Parathyroid adenoma (tissue), 2 donors: ENCODE data around the gene OR6K6.

Experiments used
- H2AFZ ChIP-seq: fragments of 300-600 bp; sonication (generic); one replicate; pipeline ENCODE4 v1.7.0; 2017; ENCODE audit warnings: antibody characterized with exemption, mild to moderate bottlenecking
- H3K27ac ChIP-seq: fragments of 300-600 bp; sonication (generic); one replicate; pipeline ENCODE4 v1.7.0; 2017
- H3K27me3 ChIP-seq: fragments of 300-600 bp; sonication (generic); one replicate; pipeline ENCODE4 v1.7.0; 2017; ENCODE audit warnings: low read length; ENCODE audit not compliant: control insufficient read depth, insufficient read depth
- H3K36me3 ChIP-seq: fragments of 300-600 bp; sonication (generic); one replicate; pipeline ENCODE4 v1.7.0; 2017; ENCODE audit warnings: low read length; ENCODE audit not compliant: control insufficient read depth, insufficient read depth
- H3K4me1 ChIP-seq: fragments of 300-600 bp; sonication (generic); one replicate; pipeline ENCODE4 v1.7.0; 2017; ENCODE audit warnings: control low read depth
- H3K4me2 ChIP-seq: fragments of 300-600 bp; sonication (generic); one replicate; pipeline ENCODE4 v1.7.0; 2017; ENCODE audit warnings: low read length
- H3K4me3 ChIP-seq: fragments of 300-600 bp; sonication (generic); one replicate; pipeline ENCODE4 v1.7.0; 2017; ENCODE audit warnings: low read depth, low read length
- H3K79me2 ChIP-seq: fragments of 300-600 bp; sonication (generic); one replicate; pipeline ENCODE4 v1.7.0; 2017; ENCODE audit warnings: control low read depth
- H3K9ac ChIP-seq: fragments of 300-600 bp; sonication (generic); one replicate; pipeline ENCODE4 v1.7.0; 2017; ENCODE audit warnings: mild to moderate bottlenecking
- H3K9me3 ChIP-seq: fragments of 300-600 bp; sonication (generic); one replicate; pipeline ENCODE4 v1.7.0; 2017; ENCODE audit warnings: low read length; ENCODE audit not compliant: control insufficient read depth
- CTCF ChIP-seq: fragments of 300-600 bp; sonication (generic); IDR thresholded peaks from one replicate; pipeline ENCODE4 v1.7.0; 2017; ENCODE audit warnings: antibody characterized with exemption, mild to moderate bottlenecking
- donor health status: primary hyperparathyroidism.

The OR6K6 gene

GRCh38 chr1:158771950-158772866 is 17.7 kb downstream of the OR6K6 start, which contains the start of gene OR6N1:
Gene OR6N1, minus strand, starts transcription at chr1:158772195. Its CDS starts 5,513 bp downstream, at chr1:158766682.
- Histone ChIP-seq H3K9me3 (no peaks in the 10 kb centered on the region), H3K4me2 (no peak within 1 kb of the TSS), H3K36me3 (no peaks in the 10 kb centered on the region), H3K4me1 (no peaks in the 10 kb centered on the region), H3K4me3 (no peak within 1 kb of the TSS), H3K79me2 (no peaks in the 10 kb centered on the region), H2AFZ (no peak within 1 kb of the TSS), H3K9ac (no peak within 1 kb of the TSS), H3K27me3 (no peaks in the 10 kb centered on the region), H3K27ac (no peak within 1 kb of the TSS)
- no peak for TF ChIP-seq CTCF

- Histone ChIP-seq H3K4me3 (no peak within 1 kb of the TSS), H3K4me2 (no peak within 1 kb of the TSS), H3K9ac (no peak within 1 kb of the TSS), H3K27ac (no peak within 1 kb of the TSS), H3K27me3 (no peaks in the 10 kb centered on the region), H3K4me1 (no peaks in the 10 kb centered on the region), H2AFZ (no peak within 1 kb of the TSS), H3K79me2 (no peaks in the 10 kb centered on the region), H3K9me3 (no peaks in the 10 kb centered on the region), H3K36me3 (no peaks in the 10 kb centered on the region)
- TF ChIP-seq CTCF, result no peak
Measured at GRCh38 chr1:158781104-158781503, 26.6 kb downstream of the OR6K6 start, which contains the start of gene OR6N2. Gene OR6N2, minus strand, starts transcription at chr1:158781204. Its CDS starts 3,569 bp downstream, at chr1:158777635.

GRCh38 chr1:158793604-158794003 is 39.1 kb downstream of the OR6K6 start:
- Histone ChIP-seq H3K79me2 (no peaks in the 10 kb centered on the region), H2AFZ (no peak overlapping the region)
- TF ChIP-seq CTCF, result no peak

GRCh38 chr1:158794247-158794646 is 39.7 kb downstream of the OR6K6 start:
- Histone ChIP-seq H3K36me3 (no peaks in the 10 kb centered on the region), H3K27ac (no peak overlapping the region), H3K79me2 (no peaks in the 10 kb centered on the region), H2AFZ (no peak overlapping the region), H3K4me2 (no peak overlapping the region), H3K4me3 (no peak overlapping the region), H3K4me1 (no peaks in the 10 kb centered on the region), H3K27me3 (no peaks in the 10 kb centered on the region), H3K9me3 (no peaks in the 10 kb centered on the region), H3K9ac (no peak overlapping the region)
- TF ChIP-seq CTCF, result no peak

More at GRCh38 chr1:158793604-158794003, 39.1 kb downstream of the OR6K6 start:
- no peaks in the 10 kb centered on the region for H3K36me3 ChIP-seq
- no peak overlapping the region for H3K4me3 ChIP-seq
- no peak overlapping the region for H3K27ac ChIP-seq
- no peak overlapping the region for H3K9ac ChIP-seq
- H3K4me1 ChIP-seq, result no peaks in the 10 kb centered on the region
- H3K4me2 ChIP-seq, result no peak overlapping the region
- no peaks in the 10 kb centered on the region for H3K27me3 ChIP-seq
- no peaks in the 10 kb centered on the region for H3K9me3 ChIP-seq
